Measurements from ENCODE around the gene TNP2. TPM values are rescaled to one million over a fixed set of nuclear protein-coding genes. Genes with fewer than 3 reads are reported as not detected.

Gene TNP2
- total RNA-seq, 1 experiment from 2014 or later: not detected

GRCh38 chr16:11302977-11303376 is 33.9 kb upstream of the TNP2 start:
- H2AFZ ChIP-seq (ENCODE audit: low read depth, low read length, poor library complexity, severe bottlenecking): no peak overlapping the region
- no peak for DNase-seq (ENCODE audit: low read depth, low spot score)

More at GRCh38 chr16:11302977-11303376, 33.9 kb upstream of the TNP2 start:
- ATAC-seq: no peak
- intact Hi-C loops (cut with micrococcal nuclease): no loop called here
- no peaks in the 10 kb centered on the region for H3K79me2 ChIP-seq (ENCODE audit: insufficient read depth, low read length)
- H3K27ac ChIP-seq (ENCODE audit: low read depth, low read length): no peak overlapping the region
- POLR2A ChIA-PET: no interaction called here
- no peaks in the 10 kb centered on the region for H3K9me2 ChIP-seq (ENCODE audit: insufficient read depth)
- no TSS peak for BruUV-seq (replicated peaks)
- H3K4me3 ChIP-seq (replicated peaks in 1 of 2; ENCODE audit: low read depth in 1 of 2, low read length in 2 of 2): no peak overlapping the region
- no peaks in the 10 kb centered on the region for H3K4me1 ChIP-seq (ENCODE audit: control insufficient read depth in 1 of 2, insufficient read depth in 2 of 2, low read length in 2 of 2)
- no peaks in the 10 kb centered on the region for H3K9me3 ChIP-seq (ENCODE audit: control insufficient read depth in 1 of 2, insufficient read depth in 1 of 2, low read depth in 1 of 2, low read length in 2 of 2)
- RAD21 ChIA-PET (ENCODE audit: low non-redundant PET in 1 of 2, low total read pairs in 2 of 2, uncharacterized antibody in 2 of 2, unreplicated experiment in 2 of 2): no interaction called here
- no peaks in the 10 kb centered on the region for H3K27me3 ChIP-seq (ENCODE audit: insufficient read depth, low read length)
- CTCF ChIA-PET: no interaction called here
- TF ChIP-seq REST (IDR thresholded peaks at IDR 0.05; ENCODE audit: low read depth) (no peak), MAX (IDR thresholded peaks at IDR 0.05) (no peak), FOSL1 (IDR thresholded peaks at IDR 0.05; ENCODE audit: low read depth) (no peak), YY1 (IDR thresholded peaks at IDR 0.05; ENCODE audit: extremely low read depth, insufficient replicate concordance, low read depth, low read length) (no peak), CTCF (IDR thresholded peaks at IDR 0.05 in 2 of 3, conservative IDR thresholded peaks at IDR 0.05 in 1 of 3; ENCODE audit: borderline replicate concordance in 1 of 3, insufficient read depth in 1 of 3, low read depth in 2 of 3, low read length in 2 of 3) (no peak), POLR2AphosphoS5 (IDR thresholded peaks at IDR 0.05; ENCODE audit: low read depth, low read length) (no peak), ZBTB33 (IDR thresholded peaks at IDR 0.05; ENCODE audit: extremely low read depth, insufficient replicate concordance, low read length) (no peak), SP1 (IDR thresholded peaks at IDR 0.05; ENCODE audit: low read depth) (no peak), EGR1 (IDR thresholded peaks at IDR 0.05; ENCODE audit: low read depth) (no peak), RAD21 (IDR thresholded peaks at IDR 0.05; ENCODE audit: low read depth) (no peak), ZFX (IDR thresholded peaks at IDR 0.05) (no peak), SRF (IDR thresholded peaks at IDR 0.05; ENCODE audit: low read depth) (no peak), CEBPB (IDR thresholded peaks at IDR 0.05; ENCODE audit: low read depth) (no peak), EZH2phosphoT487 (IDR thresholded peaks at IDR 0.05; ENCODE audit: borderline replicate concordance) (no peak), EZH2 (IDR thresholded peaks at IDR 0.05) (no peak), TCF7L2 (IDR thresholded peaks at IDR 0.05; ENCODE audit: borderline replicate concordance, extremely low read depth, insufficient read depth, insufficient read length) (no peak), ATF3 (IDR thresholded peaks at IDR 0.05) (no peak), POLR2A (IDR thresholded peaks at IDR 0.05; ENCODE audit: borderline replicate concordance, extremely low read depth, insufficient read depth, insufficient read length) (no peak)
- H4K20me1 ChIP-seq (ENCODE audit: insufficient read depth): no peaks in the 10 kb centered on the region
- H3K4me2 ChIP-seq (ENCODE audit: low read length): no peak overlapping the region
- H3K36me3 ChIP-seq (ENCODE audit: control insufficient read depth in 1 of 2, insufficient read depth in 2 of 2, low read length in 2 of 2): no peaks in the 10 kb centered on the region
- H3K9ac ChIP-seq (ENCODE audit: low read length): no peak overlapping the region
